HUES6 (cell line): ENCODE results near the gene MT1X.

Experiments
- H3K27ac ChIP-seq: 2 replicates; pipeline ENCODE4 v1.7.0; 2013; ENCODE audit warnings: low read depth, mild to moderate bottlenecking, low read length, inconsistent platforms
- H3K27me3 ChIP-seq: 2 replicates; pipeline ENCODE4 v1.6.1; 2013; ENCODE audit warnings: low read length; ENCODE audit not compliant: control insufficient read depth, insufficient read depth
- H3K36me3 ChIP-seq: 2 replicates; pipeline ENCODE4 v1.6.1; 2013; ENCODE audit warnings: low read length; ENCODE audit not compliant: control insufficient read depth, insufficient read depth
- H3K4me1 ChIP-seq: 2 replicates; pipeline ENCODE4 v1.6.1; 2013; ENCODE audit warnings: low read length; ENCODE audit not compliant: control insufficient read depth, insufficient read depth
- H3K4me3 ChIP-seq: 2 replicates; pipeline ENCODE4 v1.5.1; 2013; ENCODE audit warnings: low read depth, low read length
- H3K9ac ChIP-seq: one replicate; pipeline ENCODE4 v1.6.1; 2013; ENCODE audit warnings: mild to moderate bottlenecking, low read length
- H3K9me3 ChIP-seq: 2 replicates; pipeline ENCODE4 v1.6.1; 2013; ENCODE audit warnings: low read depth, low read length; ENCODE audit not compliant: control insufficient read depth, insufficient read depth

MT1X gene

GRCh38 chr16:56700195-56700594 lies 17.9 kb downstream of the MT1X start:
- Histone ChIP-seq H3K4me3 (no peak overlapping the region), H3K36me3 (no peaks in the 10 kb centered on the region), H3K9ac (no peak overlapping the region), H3K27ac (no peak overlapping the region), H3K27me3 (no peaks in the 10 kb centered on the region; the same call in 1 of the 2 replicates), H3K9me3 (peaks cover 6% of the 10 kb centered on the region; the same call in 1 of the 2 replicates), H3K4me1 (peaks cover 8% of the 10 kb centered on the region)

GRCh38 chr16:56700631-56701030 lies 18.4 kb downstream of the MT1X start:
- H3K4me1 ChIP-seq: peaks cover 8% of the 10 kb centered on the region
- H3K9ac ChIP-seq: no peak overlapping the region
- no peak overlapping the region for H3K4me3 ChIP-seq
- H3K36me3 ChIP-seq: no peaks in the 10 kb centered on the region
- no peaks in the 10 kb centered on the region; the same call in 1 of the 2 replicates for H3K27me3 ChIP-seq
- no peak overlapping the region for H3K27ac ChIP-seq
- H3K9me3 ChIP-seq: peaks cover 6% of the 10 kb centered on the region; the same call in 1 of the 2 replicates

GRCh38 chr16:56701534-56701933 lies 19.3 kb downstream of the MT1X start:
- Histone ChIP-seq H3K27ac (no peak overlapping the region), H3K27me3 (no peaks in the 10 kb centered on the region; the same call in 1 of the 2 replicates), H3K36me3 (no peaks in the 10 kb centered on the region), H3K9me3 (peaks cover 6% of the 10 kb centered on the region; the same call in 1 of the 2 replicates), H3K4me1 (peaks cover 8% of the 10 kb centered on the region), H3K4me3 (no peak overlapping the region), H3K9ac (no peak overlapping the region)

GRCh38 chr16:56702836-56703235 lies 20.6 kb downstream of the MT1X start:
- no peaks in the 10 kb centered on the region; the same call in 1 of the 2 replicates for H3K27me3 ChIP-seq
- H3K27ac ChIP-seq: no peak overlapping the region
- no peaks in the 10 kb centered on the region for H3K36me3 ChIP-seq
- no peak overlapping the region for H3K4me3 ChIP-seq
- no peaks in the 10 kb centered on the region for H3K9me3 ChIP-seq
- peak overlapping the region; percentile 8 for H3K9ac ChIP-seq
- peaks cover 8% of the 10 kb centered on the region for H3K4me1 ChIP-seq

- no peaks in the 10 kb centered on the region for H3K36me3 ChIP-seq
- H3K9ac ChIP-seq: no peak overlapping the region
- no peak overlapping the region for H3K4me3 ChIP-seq
- H3K27ac ChIP-seq: no peak overlapping the region
- H3K9me3 ChIP-seq: no peaks in the 10 kb centered on the region
- peaks cover 7% of the 10 kb centered on the region; the same call in 1 of the 2 replicates for H3K4me1 ChIP-seq
- no peaks in the 10 kb centered on the region for H3K27me3 ChIP-seq
Observed at GRCh38 chr16:56708525-56709442, 26.5 kb downstream of the MT1X start.

GRCh38 chr16:56709443-56710040 lies 27.3 kb downstream of the MT1X start:
- Histone ChIP-seq H3K4me1 (peaks cover 7% of the 10 kb centered on the region; the same call in 1 of the 2 replicates), H3K9ac (no peak overlapping the region), H3K4me3 (no peak overlapping the region), H3K27ac (no peak overlapping the region), H3K36me3 (no peaks in the 10 kb centered on the region), H3K27me3 (no peaks in the 10 kb centered on the region), H3K9me3 (no peaks in the 10 kb centered on the region)

GRCh38 chr16:56710181-56710737 lies 28.0 kb downstream of the MT1X start:
- Histone ChIP-seq H3K4me1 (peaks cover 7% of the 10 kb centered on the region; the same call in 1 of the 2 replicates), H3K27me3 (no peaks in the 10 kb centered on the region), H3K9me3 (no peaks in the 10 kb centered on the region), H3K36me3 (no peaks in the 10 kb centered on the region), H3K27ac (no peak overlapping the region), H3K4me3 (no peak overlapping the region), H3K9ac (no peak overlapping the region)

GRCh38 chr16:56711862-56712261 lies 29.6 kb downstream of the MT1X start:
- Histone ChIP-seq H3K36me3 (no peaks in the 10 kb centered on the region), H3K9me3 (no peaks in the 10 kb centered on the region), H3K27me3 (no peaks in the 10 kb centered on the region), H3K4me3 (no peak overlapping the region), H3K9ac (no peak overlapping the region), H3K27ac (no peak overlapping the region), H3K4me1 (peaks cover 7% of the 10 kb centered on the region; the same call in 1 of the 2 replicates)

- Histone ChIP-seq H3K9me3 (no peaks in the 10 kb centered on the region), H3K4me3 (no peak overlapping the region), H3K36me3 (no peaks in the 10 kb centered on the region), H3K9ac (no peak overlapping the region), H3K4me1 (0 out of 2 replicates have a peak, but pooled peaks cover under 1% of the 10 kb centered on the region), H3K27ac (no peak overlapping the region), H3K27me3 (no peaks in the 10 kb centered on the region)
Observed at GRCh38 chr16:56713794-56714193, 31.5 kb downstream of the MT1X start.

GRCh38 chr16:56715126-56715525 lies 32.9 kb downstream of the MT1X start:
- H3K27me3 ChIP-seq: no peaks in the 10 kb centered on the region

GRCh38 chr16:56716761-56717160 lies 34.5 kb downstream of the MT1X start:
- Histone ChIP-seq H3K4me1 (no peaks in the 10 kb centered on the region), H3K4me3 (no peak overlapping the region), H3K27ac (no peak overlapping the region)

More at GRCh38 chr16:56715126-56715525, 32.9 kb downstream of the MT1X start:
- Histone ChIP-seq H3K36me3 (no peaks in the 10 kb centered on the region), H3K9ac (no peak overlapping the region), H3K27ac (no peak overlapping the region), H3K4me1 (no peaks in the 10 kb centered on the region), H3K4me3 (no peak overlapping the region), H3K9me3 (no peaks in the 10 kb centered on the region)

More at GRCh38 chr16:56716761-56717160, 34.5 kb downstream of the MT1X start:
- no peaks in the 10 kb centered on the region for H3K27me3 ChIP-seq
- no peaks in the 10 kb centered on the region for H3K36me3 ChIP-seq
- H3K9me3 ChIP-seq: no peaks in the 10 kb centered on the region
- no peak overlapping the region for H3K9ac ChIP-seq
